ENCODE results near the gene DENND4A.

DENND4A gene

DNA sequence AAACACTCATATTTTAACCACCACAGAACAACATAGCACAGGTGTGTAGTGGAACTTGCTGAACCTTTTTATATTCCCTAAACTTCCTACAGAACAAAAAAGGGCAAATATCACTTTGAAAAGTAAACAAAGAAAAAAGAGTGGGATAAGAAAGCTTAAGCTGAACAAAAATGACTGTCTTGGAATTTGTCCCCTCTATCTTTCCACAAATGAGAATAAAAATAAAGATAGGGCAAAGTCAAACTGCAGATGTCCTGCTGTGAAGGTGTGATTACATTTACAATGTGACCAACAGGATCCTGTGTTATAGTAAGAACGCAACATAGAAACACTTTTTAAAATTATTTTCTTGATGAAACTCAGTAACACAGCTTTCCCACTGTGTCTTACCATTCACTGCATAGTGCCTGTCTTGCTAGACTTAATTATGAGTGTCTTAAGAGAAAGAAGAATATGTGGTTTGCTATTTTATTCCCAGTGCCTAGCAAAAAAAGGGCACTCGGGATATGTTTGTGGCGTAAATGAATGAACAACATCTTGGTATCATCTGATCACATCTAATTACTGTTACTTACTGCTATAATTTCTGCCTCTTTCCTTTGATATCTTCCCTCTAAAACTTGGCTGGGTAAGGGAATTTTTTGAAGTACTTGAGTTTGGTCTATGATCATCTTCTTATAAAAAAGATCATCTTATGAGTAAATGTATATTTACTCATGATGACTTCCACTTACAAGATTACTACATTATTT, 67.5 kb downstream of the DENND4A start:
- no peak for DNase-seq (ENCODE audit: low spot score)
- no peaks in the 10 kb centered on the region for H3K4me1 ChIP-seq (ENCODE audit: control insufficient read depth in 2 of 2, insufficient read depth in 1 of 2, low read depth in 1 of 2, low read length in 2 of 2)
- no peaks in the 10 kb centered on the region for H3K79me1 ChIP-seq (ENCODE audit: low read depth, low read length)
- no peak overlapping the region for H3K4ac ChIP-seq (ENCODE audit: low read length)
- no peak overlapping the region for H3K4me3 ChIP-seq (ENCODE audit: low read length in 2 of 2)
- H3K27ac ChIP-seq (replicated peaks; ENCODE audit: low read length) = no peak overlapping the region
- no peak overlapping the region for H3K9ac ChIP-seq (ENCODE audit: low read depth, low read length, poor library complexity)
- no peaks in the 10 kb centered on the region for H3K36me3 ChIP-seq (replicated peaks in 1 of 2; ENCODE audit: control insufficient read depth in 2 of 2, insufficient read depth in 2 of 2, low read length in 2 of 2)
- H2BK15ac ChIP-seq (ENCODE audit: low read length) = no peak overlapping the region
- no CpG with 5 or more reads among the region's 3 CpGs for WGBS, 2 donors (ENCODE audit: extremely low coverage in 2 of 2, insufficient read length in 2 of 2, insufficient replicate concordance in 1 of 2)
- H2AK5ac ChIP-seq (ENCODE audit: low read depth, low read length) = no peak overlapping the region
- no peak overlapping the region for H4K91ac ChIP-seq (ENCODE audit: low read depth, low read length, poor library complexity)
- no peak overlapping the region for H3K4me2 ChIP-seq (ENCODE audit: insufficient read depth, low read length, poor library complexity, severe bottlenecking)
- H3K23ac ChIP-seq (ENCODE audit: low read depth, low read length, poor library complexity) = no peak overlapping the region
- H3K14ac ChIP-seq (ENCODE audit: low read length) = no peak overlapping the region
- H4K8ac ChIP-seq (ENCODE audit: low read depth, low read length) = no peak overlapping the region
- H2BK120ac ChIP-seq (ENCODE audit: low read depth, low read length) = no peak overlapping the region
- no peak overlapping the region for H2AFZ ChIP-seq (ENCODE audit: low read length)
- H2BK5ac ChIP-seq (ENCODE audit: low read length) = no peak overlapping the region
- no peaks in the 10 kb centered on the region for H3K27me3 ChIP-seq (ENCODE audit: control insufficient read depth in 3 of 3, insufficient read depth in 3 of 3, low read depth in 1 of 3, low read length in 3 of 3)
- H2BK12ac ChIP-seq (ENCODE audit: low read length) = no peak overlapping the region
- no peaks in the 10 kb centered on the region for H3K9me3 ChIP-seq (replicated peaks in 1 of 2; ENCODE audit: control insufficient read depth in 2 of 2, insufficient read depth in 1 of 2, low read depth in 1 of 2, low read length in 2 of 2)
- H3K18ac ChIP-seq (ENCODE audit: low read length) = no peak overlapping the region

DNA sequence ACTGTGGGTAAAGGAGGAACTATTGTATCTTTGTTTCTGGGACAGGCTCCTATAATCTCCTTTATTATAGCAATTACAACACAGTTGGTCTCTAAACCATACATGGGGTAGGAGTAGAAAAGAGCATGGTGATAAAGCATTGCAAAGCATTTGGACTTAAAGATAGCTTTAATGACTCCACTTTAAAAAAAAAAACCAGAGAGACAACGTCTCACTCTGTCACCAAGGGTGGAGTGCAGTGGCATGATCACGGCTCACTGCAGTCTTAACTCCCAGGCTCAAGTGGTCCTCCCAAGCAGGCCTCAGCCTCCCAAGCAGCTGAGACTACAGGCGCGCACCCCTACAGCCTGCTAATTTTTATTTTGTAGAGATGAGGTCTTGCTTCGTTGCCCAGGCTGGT, 68.2 kb downstream of the DENND4A start:
- no peaks in the 10 kb centered on the region for H3K4me1 ChIP-seq (ENCODE audit: control insufficient read depth in 2 of 2, insufficient read depth in 1 of 2, low read depth in 1 of 2, low read length in 2 of 2)
- no peak overlapping the region for H3K4me2 ChIP-seq (ENCODE audit: insufficient read depth, low read length, poor library complexity, severe bottlenecking)
- no peak overlapping the region for H2AK5ac ChIP-seq (ENCODE audit: low read depth, low read length)
- H3K27me3 ChIP-seq (ENCODE audit: control insufficient read depth in 3 of 3, insufficient read depth in 3 of 3, low read depth in 1 of 3, low read length in 3 of 3) = no peaks in the 10 kb centered on the region
- DNase-seq (ENCODE audit: low spot score) = no peak
- no peak overlapping the region for H3K23ac ChIP-seq (ENCODE audit: low read depth, low read length, poor library complexity)
- no peak overlapping the region for H3K9ac ChIP-seq (ENCODE audit: low read depth, low read length, poor library complexity)
- no peak overlapping the region for H3K4ac ChIP-seq (ENCODE audit: low read length)
- no peak overlapping the region for H3K18ac ChIP-seq (ENCODE audit: low read length)
- H3K4me3 ChIP-seq (ENCODE audit: low read length in 2 of 2) = no peak overlapping the region
- no peak overlapping the region for H2AFZ ChIP-seq (ENCODE audit: low read length)
- no peaks in the 10 kb centered on the region for H3K36me3 ChIP-seq (replicated peaks in 1 of 2; ENCODE audit: control insufficient read depth in 2 of 2, insufficient read depth in 2 of 2, low read length in 2 of 2)
- no peak overlapping the region for H2BK12ac ChIP-seq (ENCODE audit: low read length)
- H4K8ac ChIP-seq (ENCODE audit: low read depth, low read length) = no peak overlapping the region
- H3K14ac ChIP-seq (ENCODE audit: low read length) = no peak overlapping the region
- no peak overlapping the region for H2BK15ac ChIP-seq (ENCODE audit: low read length)
- H3K79me1 ChIP-seq (ENCODE audit: low read depth, low read length) = no peaks in the 10 kb centered on the region
- H3K9me3 ChIP-seq (replicated peaks in 1 of 2; ENCODE audit: control insufficient read depth in 2 of 2, insufficient read depth in 1 of 2, low read depth in 1 of 2, low read length in 2 of 2) = no peaks in the 10 kb centered on the region
- H3K27ac ChIP-seq (replicated peaks; ENCODE audit: low read length) = no peak overlapping the region
- H2BK120ac ChIP-seq (ENCODE audit: low read depth, low read length) = no peak overlapping the region
- no peak overlapping the region for H2BK5ac ChIP-seq (ENCODE audit: low read length)
- no peak overlapping the region for H4K91ac ChIP-seq (ENCODE audit: low read depth, low read length, poor library complexity)
- WGBS, 2 donors (ENCODE audit: extremely low coverage in 2 of 2, insufficient read length in 2 of 2, insufficient replicate concordance in 1 of 2) = no CpG with 5 or more reads among the region's 5 CpGs

DNA sequence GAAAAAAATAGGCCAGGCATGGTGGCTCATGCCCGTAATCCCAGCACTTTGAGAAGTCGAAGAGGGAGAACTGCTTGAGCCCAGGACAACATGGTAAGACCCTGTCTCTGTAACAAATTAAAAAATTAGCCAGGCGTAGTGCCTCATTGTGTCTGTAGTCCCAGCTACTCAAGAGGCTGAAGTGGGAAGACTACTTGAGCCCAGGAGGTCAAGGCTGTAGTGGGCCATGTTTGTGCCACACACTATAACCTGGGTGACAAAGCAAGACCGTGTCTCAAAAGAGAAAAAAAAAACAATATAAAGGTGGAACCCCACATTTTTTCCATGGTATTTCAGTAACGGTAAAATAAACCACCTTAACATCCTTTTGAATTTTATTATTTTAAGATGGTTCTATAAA, 69.9 kb downstream of the DENND4A start:
- no peaks in the 10 kb centered on the region for H3K36me3 ChIP-seq (replicated peaks in 1 of 2; ENCODE audit: control insufficient read depth in 2 of 2, insufficient read depth in 2 of 2, low read length in 2 of 2)
- no peak overlapping the region for H4K8ac ChIP-seq (ENCODE audit: low read depth, low read length)
- no peak overlapping the region for H3K4me2 ChIP-seq (ENCODE audit: insufficient read depth, low read length, poor library complexity, severe bottlenecking)
- no peak for DNase-seq (ENCODE audit: low spot score)
- H2BK15ac ChIP-seq (ENCODE audit: low read length) = no peak overlapping the region
- no peaks in the 10 kb centered on the region for H3K79me1 ChIP-seq (ENCODE audit: low read depth, low read length)
- H3K27ac ChIP-seq (replicated peaks; ENCODE audit: low read length) = no peak overlapping the region
- no peak overlapping the region for H3K18ac ChIP-seq (ENCODE audit: low read length)
- H3K9ac ChIP-seq (ENCODE audit: low read depth, low read length, poor library complexity) = no peak overlapping the region
- no peaks in the 10 kb centered on the region for H3K4me1 ChIP-seq (ENCODE audit: control insufficient read depth in 2 of 2, insufficient read depth in 1 of 2, low read depth in 1 of 2, low read length in 2 of 2)
- no peaks in the 10 kb centered on the region for H3K27me3 ChIP-seq (ENCODE audit: control insufficient read depth in 3 of 3, insufficient read depth in 3 of 3, low read depth in 1 of 3, low read length in 3 of 3)
- no peaks in the 10 kb centered on the region for H3K9me3 ChIP-seq (replicated peaks in 1 of 2; ENCODE audit: control insufficient read depth in 2 of 2, insufficient read depth in 1 of 2, low read depth in 1 of 2, low read length in 2 of 2)
- no peak overlapping the region for H4K91ac ChIP-seq (ENCODE audit: low read depth, low read length, poor library complexity)
- WGBS, 2 donors (ENCODE audit: extremely low coverage in 2 of 2, insufficient read length in 2 of 2, insufficient replicate concordance in 1 of 2) = no CpG with 5 or more reads among the region's 5 CpGs
- no peak overlapping the region for H3K23ac ChIP-seq (ENCODE audit: low read depth, low read length, poor library complexity)
- no peak overlapping the region for H3K4me3 ChIP-seq (ENCODE audit: low read length in 2 of 2)
- H3K14ac ChIP-seq (ENCODE audit: low read length) = no peak overlapping the region
- no peak overlapping the region for H3K4ac ChIP-seq (ENCODE audit: low read length)
- H2BK5ac ChIP-seq (ENCODE audit: low read length) = no peak overlapping the region
- no peak overlapping the region for H2BK120ac ChIP-seq (ENCODE audit: low read depth, low read length)
- H2AK5ac ChIP-seq (ENCODE audit: low read depth, low read length) = no peak overlapping the region
- no peak overlapping the region for H2AFZ ChIP-seq (ENCODE audit: low read length)
- no peak overlapping the region for H2BK12ac ChIP-seq (ENCODE audit: low read length)

GRCh38 chr15:65712415-65712814, 79.7 kb downstream of the DENND4A start:
- no CpG with 5 or more reads among the region's 2 CpGs for WGBS, 2 donors (ENCODE audit: extremely low coverage in 2 of 2, insufficient read length in 2 of 2, insufficient replicate concordance in 1 of 2)
- no peak overlapping the region for H4K91ac ChIP-seq (ENCODE audit: low read depth, low read length, poor library complexity)
- H3K9me3 ChIP-seq (replicated peaks in 1 of 2; ENCODE audit: control insufficient read depth in 2 of 2, insufficient read depth in 1 of 2, low read depth in 1 of 2, low read length in 2 of 2) = peaks cover 2% of the 10 kb centered on the region in 2 donors
- no peak overlapping the region for H3K9ac ChIP-seq (ENCODE audit: low read depth, low read length, poor library complexity)
- H3K14ac ChIP-seq (ENCODE audit: low read length) = no peak overlapping the region
- H2BK120ac ChIP-seq (ENCODE audit: low read depth, low read length) = no peak overlapping the region
- peaks cover 0 to 1% of the 10 kb centered on the region in 2 donors for H3K36me3 ChIP-seq (replicated peaks in 1 of 2; ENCODE audit: control insufficient read depth in 2 of 2, insufficient read depth in 2 of 2, low read length in 2 of 2)
- no peak overlapping the region for H3K18ac ChIP-seq (ENCODE audit: low read length)
- no peak overlapping the region for H2AFZ ChIP-seq (ENCODE audit: low read length)
- H3K27me3 ChIP-seq (ENCODE audit: control insufficient read depth in 3 of 3, insufficient read depth in 3 of 3, low read depth in 1 of 3, low read length in 3 of 3) = no peaks in the 10 kb centered on the region
- no peak overlapping the region for H2BK5ac ChIP-seq (ENCODE audit: low read length)
- no peaks in the 10 kb centered on the region for H3K4me1 ChIP-seq (ENCODE audit: control insufficient read depth in 2 of 2, insufficient read depth in 1 of 2, low read depth in 1 of 2, low read length in 2 of 2)
- no peak overlapping the region for H2BK15ac ChIP-seq (ENCODE audit: low read length)
- no peak overlapping the region for H3K27ac ChIP-seq (replicated peaks; ENCODE audit: low read length)
- H3K4me2 ChIP-seq (ENCODE audit: insufficient read depth, low read length, poor library complexity, severe bottlenecking) = no peak overlapping the region
- no peak overlapping the region for H4K8ac ChIP-seq (ENCODE audit: low read depth, low read length)
- no peak overlapping the region for H3K4ac ChIP-seq (ENCODE audit: low read length)
- H3K79me1 ChIP-seq (ENCODE audit: low read depth, low read length) = no peaks in the 10 kb centered on the region
- no peak overlapping the region for H2BK12ac ChIP-seq (ENCODE audit: low read length)
- H2AK5ac ChIP-seq (ENCODE audit: low read depth, low read length) = no peak overlapping the region
- H3K4me3 ChIP-seq (ENCODE audit: low read length in 2 of 2) = no peak overlapping the region
- H3K23ac ChIP-seq (ENCODE audit: low read depth, low read length, poor library complexity) = no peak overlapping the region
- no peak for DNase-seq (ENCODE audit: low spot score)
